PC-3 (cell line): ENCODE measurements around the gene BNIP1.

Experiments
- EZH2 ChIP-seq: fragments of 300-600 bp; sonication (generic); IDR thresholded peaks from one replicate; pipeline ENCODE4 v1.6.1; 2017; ENCODE audit warnings: antibody characterized with exemption, mild to moderate bottlenecking, low read length; ENCODE audit not compliant: unreplicated experiment
- EZH2phosphoT487 ChIP-seq: fragments of 300-600 bp; sonication (generic); IDR thresholded peaks from 2 replicates; pipeline ENCODE4 v1.6.1; 2018; ENCODE audit warnings: mild to moderate bottlenecking, antibody characterized with exemption, low read length, borderline replicate concordance
- TF ChIP-seq, protein P1 (sequence below): fragments of 300-600 bp; sonication (generic); conservative IDR thresholded peaks from 2 replicates; pipeline ENCODE4 v1.5.1; 2017; ENCODE audit warnings: antibody characterized with exemption, low read depth, mild to moderate bottlenecking, low read length

DNA sequence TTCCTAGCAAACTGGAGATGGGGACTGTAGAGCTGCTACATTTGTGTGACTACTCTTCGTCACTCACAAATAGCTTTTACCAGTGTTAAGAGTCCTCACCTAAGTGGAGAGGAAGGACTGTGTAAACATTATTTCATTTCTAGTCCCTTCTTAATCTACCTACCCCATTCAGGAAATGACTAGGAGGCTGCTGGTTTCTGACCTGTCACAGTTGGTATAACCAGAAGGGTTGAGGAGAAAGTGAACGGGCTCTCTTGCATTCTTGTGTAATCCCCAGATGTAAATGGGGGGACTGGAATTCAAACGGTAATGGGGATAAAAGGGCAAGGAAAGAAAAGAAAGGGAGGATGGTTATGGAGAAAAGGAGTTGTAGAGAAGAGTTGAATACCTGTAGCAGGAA is 35.4 kb upstream of the BNIP1 start:
- TF ChIP-seq, protein P1, sequence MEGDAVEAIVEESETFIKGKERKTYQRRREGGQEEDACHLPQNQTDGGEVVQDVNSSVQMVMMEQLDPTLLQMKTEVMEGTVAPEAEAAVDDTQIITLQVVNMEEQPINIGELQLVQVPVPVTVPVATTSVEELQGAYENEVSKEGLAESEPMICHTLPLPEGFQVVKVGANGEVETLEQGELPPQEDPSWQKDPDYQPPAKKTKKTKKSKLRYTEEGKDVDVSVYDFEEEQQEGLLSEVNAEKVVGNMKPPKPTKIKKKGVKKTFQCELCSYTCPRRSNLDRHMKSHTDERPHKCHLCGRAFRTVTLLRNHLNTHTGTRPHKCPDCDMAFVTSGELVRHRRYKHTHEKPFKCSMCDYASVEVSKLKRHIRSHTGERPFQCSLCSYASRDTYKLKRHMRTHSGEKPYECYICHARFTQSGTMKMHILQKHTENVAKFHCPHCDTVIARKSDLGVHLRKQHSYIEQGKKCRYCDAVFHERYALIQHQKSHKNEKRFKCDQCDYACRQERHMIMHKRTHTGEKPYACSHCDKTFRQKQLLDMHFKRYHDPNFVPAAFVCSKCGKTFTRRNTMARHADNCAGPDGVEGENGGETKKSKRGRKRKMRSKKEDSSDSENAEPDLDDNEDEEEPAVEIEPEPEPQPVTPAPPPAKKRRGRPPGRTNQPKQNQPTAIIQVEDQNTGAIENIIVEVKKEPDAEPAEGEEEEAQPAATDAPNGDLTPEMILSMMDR, result no peak
- no peak for TF ChIP-seq EZH2
- TF ChIP-seq EZH2phosphoT487, result no peak
